Mucosa of descending colon (tissue), 3 donors: ENCODE data around the gene UVSSA. TPM values are rescaled to one million over a fixed set of nuclear protein-coding genes. Genes with fewer than 3 reads are reported as not detected.

Source experiments
- ATAC-seq: fragments of 200-7000 bp; cut with Tn5 transposase; one replicate; pipeline ENCODE4 v1.9.1; 2020; ENCODE audit warnings: mild to moderate bottlenecking, moderate library complexity
- DNase-seq, 3 donors: peaks; one replicate each; pipeline ENCODE4 v3.0.0-alpha.2; 2020
- H3K36me3 ChIP-seq: fragments of 200-600 bp; one replicate; pipeline ENCODE4 v1.8.0; 2021; ENCODE audit warnings: low read depth, mild to moderate bottlenecking
- H3K4me1 ChIP-seq: fragments of 200-600 bp; one replicate; pipeline ENCODE4 v1.8.0; 2021; ENCODE audit warnings: low read depth, mild to moderate bottlenecking
- H3K4me3 ChIP-seq: fragments of 200-600 bp; one replicate; pipeline ENCODE4 v1.8.0; 2021; ENCODE audit warnings: mild to moderate bottlenecking
- H3K9me3 ChIP-seq: fragments of 200-600 bp; one replicate; pipeline ENCODE4 v1.8.0; 2021; ENCODE audit warnings: mild to moderate bottlenecking
- CTCF ChIP-seq: fragments of 200-600 bp; IDR thresholded peaks from one replicate; pipeline ENCODE4 v1.8.0; 2022; ENCODE audit warnings: antibody characterized with exemption, mild to moderate bottlenecking
- intact Hi-C, 2 donors: fragments of 100-400 bp; cut with DNase I in 1 of 2; cut with micrococcal nuclease in 1 of 2; formaldehyde crosslinking; loops; one replicate each; pipeline versions ENCODE4 v1.11.0 to v1.11.1; 2022; cut with DNase I, micrococcal nuclease
- total RNA-seq, 3 donors: library from RNA; stranded (reverse); fragmentation: NEBNext Ultra II Directional in 2 of 3; extraction: Animal tissue kit (Norgen Biotek cat#: 25700) in 2 of 3; gene quantifications; one replicate each; pipeline versions ENCODE4 v1.2.1 to v1.2.4, GENCODE V29; 2021 to 2023
- donor health status: DM: no; HTN: no; CAD: no; lungs with moderate emphysema.
- donor health status: DM: no; HTN: no; CAD: no.
- donor health status: DM: no; HTN: yes; CAD: no.

Gene UVSSA
- total RNA-seq, 3 donors from 2014 or later, result 31.7 to 39.9 (median 36.8) TPM

GRCh38 chr4:1400831-1401408, 53.9 kb downstream of the UVSSA start:
- Histone ChIP-seq H3K4me3 (no peak overlapping the region), H3K9me3 (peaks cover 11% of the 10 kb centered on the region), H3K4me1 (no peaks in the 10 kb centered on the region), H3K36me3 (no peaks in the 10 kb centered on the region)
- ATAC-seq (no peak), DNase-seq (peak in 1 of 3 donors; percentile 10)
- intact Hi-C loops, result no loop called here
- no peak for TF ChIP-seq CTCF

- no peak for TF ChIP-seq CTCF
- Histone ChIP-seq H3K4me1 (no peaks in the 10 kb centered on the region), H3K36me3 (no peaks in the 10 kb centered on the region), H3K4me3 (no peak overlapping the region), H3K9me3 (peaks cover 11% of the 10 kb centered on the region)
- intact Hi-C loops, result no loop called here
- DNase-seq, result no peak
- ATAC-seq, result peak; percentile 8
Observed at GRCh38 chr4:1401409-1402020, 54.5 kb downstream of the UVSSA start.

- H3K36me3 ChIP-seq, result no peaks in the 10 kb centered on the region
- no peaks in the 10 kb centered on the region for H3K4me1 ChIP-seq
- ATAC-seq (no peak), DNase-seq (no peak)
- H3K4me3 ChIP-seq, result no peak overlapping the region
- TF ChIP-seq CTCF, result no peak
- H3K9me3 ChIP-seq, result peaks cover 6% of the 10 kb centered on the region
- intact Hi-C loops, result no loop called here
Observed at GRCh38 chr4:1402021-1402515, 55.1 kb downstream of the UVSSA start.

GRCh38 chr4:1402516-1403091, 55.6 kb downstream of the UVSSA start:
- DNase-seq, result no peak
- TF ChIP-seq CTCF, result no peak
- Histone ChIP-seq H3K4me1 (no peaks in the 10 kb centered on the region), H3K9me3 (peaks cover 4% of the 10 kb centered on the region), H3K4me3 (no peak overlapping the region), H3K36me3 (no peaks in the 10 kb centered on the region)
- ATAC-seq, result peak; percentile 21
- intact Hi-C loops, result no loop called here

- no peak for DNase-seq
- no peak for ATAC-seq
- H3K36me3 ChIP-seq, result no peaks in the 10 kb centered on the region
- H3K9me3 ChIP-seq, result peaks cover 4% of the 10 kb centered on the region
- no peaks in the 10 kb centered on the region for H3K4me1 ChIP-seq
- intact Hi-C loops, result no loop called here
- H3K4me3 ChIP-seq, result no peak overlapping the region
- no peak for TF ChIP-seq CTCF
Observed at GRCh38 chr4:1403177-1403583, 56.2 kb downstream of the UVSSA start.
